Urinary bladder (tissue), 4 donors: ENCODE results near the gene ZNF426. TPM values are rescaled to one million over a fixed set of nuclear protein-coding genes. Genes with fewer than 3 reads are reported as not detected.
"Not testable (repeated sequence)": the region's sequence is repeated elsewhere in the genome, so short reads cannot be mapped to it uniquely, and the experiment has no call there.

Source experiments
- DNase-seq: peaks from one replicate; pipeline ENCODE4 v3.0.0-alpha.2; 2015; ENCODE audit errors: extremely low spot score
- H3K27ac ChIP-seq: one replicate; pipeline ENCODE4 v1.5.1; 2013; ENCODE audit warnings: low read depth, mild to moderate bottlenecking, moderate library complexity
- H3K36me3 ChIP-seq: one replicate; pipeline ENCODE4 v1.6.1; 2013; ENCODE audit warnings: mild to moderate bottlenecking, moderate library complexity; ENCODE audit not compliant: insufficient read depth
- H3K4me1 ChIP-seq: one replicate; pipeline ENCODE4 v1.6.1; 2013; ENCODE audit warnings: mild to moderate bottlenecking, moderate library complexity; ENCODE audit not compliant: insufficient read depth
- H3K4me3 ChIP-seq: one replicate; pipeline ENCODE4 v1.5.1; 2013; ENCODE audit warnings: low read depth, low read length
- WGBS: extraction: QIAGEN DNeasy Blood & Tissue Kit; methylation state at CpG from one replicate; pipeline ENCODE4 v1.1.7; 2013; 5-methylcytosine and 5-hydroxymethylcytosine counted together
- polyA plus RNA-seq: library from polyadenylated mRNA; stranded (reverse); fragments of 200-250 nt; gene quantifications from one replicate; pipeline ENCODE4 v1.2.3, GENCODE V29; 2013
- total RNA-seq: library from RNA; depleted of rRNA; stranded (reverse); fragments of >200 nt; gene quantifications from one replicate; pipeline ENCODE4 v1.2.3, GENCODE V29; 2014
- donor health status: healthy with polysubstance abuse.
- donor health status: healthy.

ZNF426 gene
- total and polyA plus RNA-seq, 2 donors, result 6.9 to 29.8 TPM

DNA sequence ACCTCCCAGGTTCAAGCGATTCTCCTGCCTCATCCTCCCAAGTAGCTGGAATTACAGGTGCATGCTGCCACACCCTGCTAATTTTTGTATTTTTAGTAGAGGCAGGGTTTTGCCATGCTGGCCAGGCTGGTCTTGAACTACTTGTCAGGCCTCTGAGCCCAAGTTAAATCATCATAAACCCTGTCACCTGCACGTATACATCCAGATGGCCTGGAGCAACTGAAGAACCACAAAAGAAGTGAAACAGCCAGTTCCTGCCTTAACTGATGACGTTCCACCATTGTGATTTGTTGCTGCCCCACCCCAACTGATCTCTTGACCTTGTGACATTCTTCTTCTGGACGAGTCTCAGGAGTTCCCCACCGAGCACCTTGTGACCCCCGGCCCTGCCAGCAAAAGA lies 756 bp upstream of the ZNF426 start:
- Histone ChIP-seq H3K27ac (peak overlapping the region; percentile 52), H3K36me3 (peaks cover 11% of the 10 kb centered on the region)
- not testable (repeated sequence) for DNase-seq, H3K4me1 ChIP-seq, H3K4me3 ChIP-seq
- 87% methylated on average over 6 of the region's 6 CpGs for WGBS

DNA sequence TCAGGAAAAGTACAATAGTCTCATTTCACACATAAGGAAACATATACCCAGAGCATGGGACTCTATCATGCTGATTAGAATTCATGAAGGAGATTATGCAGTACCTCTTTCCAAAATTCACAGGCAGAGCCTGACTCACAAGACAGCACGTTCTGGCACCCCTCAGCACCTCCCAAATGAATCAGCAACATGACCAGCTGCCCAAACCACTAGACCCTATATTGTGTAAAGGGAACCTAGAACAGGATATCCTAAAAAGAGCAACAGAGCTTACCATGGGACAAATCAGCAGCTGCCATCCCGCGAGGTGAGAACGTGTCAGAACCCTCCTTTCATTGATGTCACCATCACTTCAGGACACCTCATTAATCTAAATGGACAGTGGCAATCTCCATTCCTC lies 2.5 kb downstream of the ZNF426 start:
- WGBS, result 95% methylated on average over 4 of the region's 4 CpGs
- peaks cover 30% of the 10 kb centered on the region for H3K36me3 ChIP-seq
- no peak overlapping the region for H3K4me3 ChIP-seq

DNA sequence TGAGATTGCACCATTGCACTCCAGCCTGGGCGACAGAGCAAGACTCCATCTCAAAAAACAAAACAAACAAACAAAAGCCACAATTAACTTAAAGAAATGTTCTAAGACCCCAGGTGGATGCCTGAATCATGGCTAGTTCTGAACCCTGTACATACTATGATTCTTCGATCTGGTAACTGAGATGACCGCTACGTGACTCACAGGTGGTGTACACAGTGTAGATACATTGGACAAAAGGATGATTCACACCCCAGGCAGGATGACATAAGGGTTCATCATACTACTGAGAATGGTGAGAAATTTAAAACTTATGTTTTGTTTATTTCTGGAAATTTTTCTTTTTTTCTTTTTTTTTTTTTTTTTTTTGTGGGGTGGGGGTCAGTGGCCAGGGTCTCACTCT lies 6.5 kb downstream of the ZNF426 start:
- H3K4me3 ChIP-seq, result no peak overlapping the region
- H3K27ac ChIP-seq, result no peak overlapping the region
- peaks cover 56% of the 10 kb centered on the region for H3K36me3 ChIP-seq
- DNase-seq, result no peak
- 97% methylated on average over 4 of the region's 4 CpGs for WGBS
- no peaks in the 10 kb centered on the region for H3K4me1 ChIP-seq

More for the DNA sequence above, 2.5 kb downstream of the ZNF426 start:
- DNase-seq, result no peak
- H3K4me1 ChIP-seq, result no peaks in the 10 kb centered on the region
- no peak overlapping the region for H3K27ac ChIP-seq

DNA sequence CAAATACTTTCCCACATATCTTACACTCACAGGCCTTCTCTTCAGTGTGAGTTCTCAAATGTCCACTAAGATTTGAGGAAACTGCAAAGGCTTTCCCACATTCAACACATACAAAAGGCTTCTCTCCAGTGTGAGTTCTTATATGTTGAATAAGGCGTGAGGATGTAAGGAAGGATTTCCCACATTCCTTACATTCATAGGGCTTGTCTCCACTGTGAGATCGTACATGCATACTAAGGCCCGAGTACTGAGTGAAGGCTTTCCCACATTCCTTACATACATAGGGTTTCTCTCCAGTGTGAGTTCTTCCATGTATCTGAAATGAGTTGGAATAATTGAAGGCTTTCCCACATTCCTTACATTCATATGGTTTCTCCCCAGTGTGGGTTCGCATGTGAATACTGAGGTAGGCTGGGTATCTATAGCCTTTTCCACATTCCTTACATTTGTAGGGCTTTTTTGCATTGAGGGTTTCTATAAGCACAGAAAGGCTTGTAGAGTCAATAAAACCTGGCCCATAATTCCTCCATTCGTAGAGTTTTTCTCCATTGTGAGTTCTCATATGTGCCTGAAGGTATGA lies 9.6 kb downstream of the ZNF426 start:
- Histone ChIP-seq H3K4me3 (no peak overlapping the region), H3K27ac (no peak overlapping the region), H3K4me1 (no peaks in the 10 kb centered on the region), H3K36me3 (peaks cover 41% of the 10 kb centered on the region)
- no peak for DNase-seq
- WGBS, result 98% methylated on average over 5 of the region's 5 CpGs

DNA sequence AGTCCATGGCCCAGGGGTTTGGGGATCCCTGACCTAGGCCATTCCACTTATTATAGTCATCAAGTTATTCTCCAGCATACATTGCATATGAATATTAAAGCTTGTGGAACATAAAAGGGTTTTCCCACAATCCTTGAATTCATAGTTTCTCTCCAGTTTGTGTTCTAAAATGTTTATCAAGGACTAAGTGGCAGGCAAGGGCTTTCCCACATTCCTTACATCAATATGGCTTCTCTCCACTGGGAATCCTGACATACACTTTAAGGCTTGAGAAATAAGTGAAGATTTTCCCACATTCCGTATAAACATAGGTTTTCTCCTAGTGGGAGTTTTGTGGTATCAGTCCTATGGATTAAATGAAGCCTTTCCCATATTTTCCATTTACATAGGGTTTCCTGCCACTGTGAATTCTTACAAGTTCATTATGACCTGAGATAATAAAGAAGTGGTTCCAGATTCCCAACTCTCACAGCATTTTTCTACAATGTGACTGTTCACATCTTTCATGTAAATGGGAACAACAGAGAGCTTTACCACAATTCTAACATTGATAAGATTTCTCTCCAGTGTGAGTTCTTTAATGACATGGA lies 14.5 kb downstream of the ZNF426 start:
- no peaks in the 10 kb centered on the region for H3K4me1 ChIP-seq
- no peak for DNase-seq
- 94% methylated on average over 1 of the region's 1 CpG for whole genome bisulfite sequencing
- no peak overlapping the region for H3K4me3 ChIP-seq
- no peak overlapping the region for H3K27ac ChIP-seq
- H3K36me3 ChIP-seq, result peaks cover 12% of the 10 kb centered on the region

DNA sequence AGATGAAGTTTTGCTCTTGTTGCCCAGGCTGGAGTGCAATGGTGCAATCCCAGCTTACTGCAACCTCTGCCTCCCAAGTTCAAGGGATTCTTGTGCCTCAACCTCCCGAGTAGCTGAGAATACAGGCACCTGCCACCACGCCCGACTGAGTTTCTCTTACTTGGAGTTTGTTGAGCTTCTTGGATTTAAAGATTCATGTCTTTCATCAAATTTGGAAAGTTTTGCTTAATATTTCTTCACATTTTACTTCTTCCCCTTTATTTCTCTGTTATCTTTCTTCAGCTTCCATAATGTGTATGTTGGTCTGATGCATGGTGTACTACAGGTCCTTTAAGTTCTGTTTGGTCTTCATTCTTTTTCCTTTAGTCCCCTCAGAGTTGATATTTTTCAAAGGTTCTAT lies 31.2 kb downstream of the ZNF426 start:
- no peaks in the 10 kb centered on the region for H3K36me3 ChIP-seq
- H3K4me1 ChIP-seq, result no peaks in the 10 kb centered on the region
- DNase-seq, result no peak
- H3K27ac ChIP-seq, result no peak overlapping the region
- 85% methylated on average over 3 of the region's 3 CpGs for WGBS
- no peak overlapping the region for H3K4me3 ChIP-seq

DNA sequence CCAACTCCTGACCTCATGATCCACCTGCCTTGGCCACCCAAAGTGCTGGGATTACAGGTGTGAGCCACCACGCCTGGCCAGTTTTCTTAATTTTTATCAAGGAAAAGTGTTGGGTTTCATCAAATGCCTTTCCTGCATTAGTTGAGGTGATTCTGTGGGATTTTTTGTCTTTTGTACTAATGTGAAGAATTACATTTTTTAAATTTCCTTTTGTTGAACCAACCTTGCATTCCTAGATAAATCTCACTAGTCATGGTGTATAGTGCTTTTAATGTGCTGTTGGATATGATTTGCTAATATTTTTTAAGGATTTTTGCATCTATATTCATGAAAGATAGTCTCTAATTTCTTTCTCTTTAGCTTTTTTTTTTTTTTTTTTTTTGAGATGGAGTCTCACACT lies 37.6 kb downstream of the ZNF426 start:
- Histone ChIP-seq H3K27ac (no peak overlapping the region), H3K4me1 (no peaks in the 10 kb centered on the region), H3K36me3 (no peaks in the 10 kb centered on the region), H3K4me3 (no peak overlapping the region)
- DNase-seq, result no peak
- WGBS, result 93% methylated on average over 1 of the region's 1 CpG

DNA sequence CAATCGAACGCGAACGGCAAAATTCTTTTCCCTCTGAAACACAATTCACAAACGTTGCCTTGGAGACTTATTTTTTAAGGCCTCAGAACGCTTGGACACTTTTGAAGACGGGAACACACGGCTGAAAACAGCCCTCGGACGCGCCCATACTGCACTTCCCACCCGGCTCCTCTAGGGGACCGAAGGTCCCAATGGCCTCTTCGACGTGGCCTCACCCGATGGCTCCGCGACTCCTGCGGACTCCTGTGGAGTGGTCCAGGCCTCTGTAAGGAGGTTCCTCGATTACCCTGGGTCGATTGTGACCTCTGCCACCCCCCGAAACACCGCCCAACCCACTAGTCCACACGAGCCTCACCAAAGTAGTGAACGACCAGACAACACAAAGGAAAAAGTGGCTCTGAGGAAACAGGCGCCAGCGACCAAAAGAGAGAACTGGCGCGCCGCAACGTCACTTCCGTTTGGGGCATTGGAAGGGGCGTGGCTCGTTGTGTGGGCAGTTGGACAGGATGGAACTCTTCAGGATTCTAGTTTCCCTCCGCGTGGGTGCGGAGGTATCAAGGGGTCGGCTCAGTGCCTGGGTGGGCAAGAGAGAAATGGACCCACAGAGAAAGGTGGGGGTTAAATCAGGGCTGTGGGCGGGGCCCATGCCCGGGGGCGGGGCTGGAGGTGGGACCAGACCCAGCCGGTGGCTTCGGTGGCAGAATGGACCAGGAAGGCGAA lies 40.1 kb downstream of the ZNF426 start, which contains the start of gene ZNF560:
TSS of gene ZNF560 (minus strand) at position 434 of the 720 bp plus-strand sequence. CDS start 23,303 bp downstream, outside the sequence.
- Histone ChIP-seq H3K4me1 (no peaks in the 10 kb centered on the region), H3K27ac (no peak within 1 kb of the TSS), H3K4me3 (no peak within 1 kb of the TSS), H3K36me3 (no peaks in the 10 kb centered on the region)
- WGBS, result 2% methylated on average over 44 of the region's 44 CpGs
- DNase-seq, result no peak

DNA sequence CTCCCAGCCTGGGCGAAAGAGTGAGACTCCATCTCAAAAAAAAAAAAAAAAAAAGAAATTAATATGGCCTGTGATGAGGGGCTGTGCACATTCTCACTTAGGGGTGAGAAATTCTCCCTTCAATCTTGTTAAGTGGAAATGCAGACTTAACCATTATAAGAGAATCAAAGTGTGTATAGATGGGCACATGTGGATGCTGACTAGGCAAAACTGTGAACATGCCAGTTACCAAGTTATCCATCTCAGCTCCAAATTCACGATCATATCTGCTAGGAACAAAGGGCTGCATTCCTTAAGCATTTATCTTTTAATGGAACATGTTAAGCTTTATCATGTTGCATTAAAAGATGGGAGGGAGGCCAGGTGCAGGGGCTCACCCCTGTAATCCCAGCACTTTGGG lies 44.3 kb downstream of the ZNF426 start:
- no peak overlapping the region for H3K27ac ChIP-seq
- 80% methylated on average over 2 of the region's 2 CpGs for WGBS
- DNase-seq, result no peak
- H3K36me3 ChIP-seq, result no peaks in the 10 kb centered on the region
- H3K4me1 ChIP-seq, result no peaks in the 10 kb centered on the region
- H3K4me3 ChIP-seq, result no peak overlapping the region

DNA sequence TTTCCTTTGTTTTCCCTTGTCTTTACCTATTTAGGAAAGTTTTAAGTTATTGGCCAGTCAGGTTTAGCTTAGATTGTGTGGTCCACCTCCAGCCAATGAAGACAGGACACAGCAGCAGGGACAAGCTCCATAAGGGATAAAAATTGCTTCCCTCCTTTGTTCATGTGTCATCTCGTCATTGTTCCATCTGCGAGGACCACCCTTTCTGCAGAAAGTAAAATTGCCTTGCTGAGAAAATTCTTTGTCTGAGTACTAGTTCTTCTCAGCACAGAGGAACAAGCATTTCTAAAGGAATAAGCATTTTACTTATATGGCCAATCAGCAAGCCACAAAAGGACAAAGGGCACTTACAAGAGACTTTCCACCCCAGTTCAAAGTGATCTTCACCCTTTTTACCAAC lies 51.4 kb downstream of the ZNF426 start:
- 89% methylated on average over 2 of the region's 2 CpGs for WGBS
- H3K4me1 ChIP-seq, result no peaks in the 10 kb centered on the region
- no peaks in the 10 kb centered on the region for H3K36me3 ChIP-seq
- H3K4me3 ChIP-seq, result no peak overlapping the region
- no peak for DNase-seq
- no peak overlapping the region for H3K27ac ChIP-seq

DNA sequence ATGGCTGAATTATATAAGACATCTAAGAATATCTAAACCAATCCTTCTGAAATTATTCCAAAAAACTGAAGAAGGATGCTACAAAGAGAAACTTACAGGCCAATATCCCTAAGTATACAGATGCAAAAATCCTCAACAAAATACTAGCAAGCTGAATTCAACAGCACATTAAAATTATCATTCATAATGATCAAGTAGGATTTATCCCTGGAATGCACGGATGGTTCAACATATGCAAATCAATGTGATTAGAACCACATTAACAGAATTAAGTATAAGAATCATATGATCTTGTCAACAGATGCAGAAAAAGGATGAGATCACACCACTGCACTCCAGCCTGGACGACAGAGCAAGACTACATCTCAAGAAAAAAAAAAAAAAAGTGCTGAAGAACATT lies 53.3 kb downstream of the ZNF426 start:
- no peaks in the 10 kb centered on the region for H3K36me3 ChIP-seq
- 87% methylated on average over 2 of the region's 2 CpGs for WGBS

DNA sequence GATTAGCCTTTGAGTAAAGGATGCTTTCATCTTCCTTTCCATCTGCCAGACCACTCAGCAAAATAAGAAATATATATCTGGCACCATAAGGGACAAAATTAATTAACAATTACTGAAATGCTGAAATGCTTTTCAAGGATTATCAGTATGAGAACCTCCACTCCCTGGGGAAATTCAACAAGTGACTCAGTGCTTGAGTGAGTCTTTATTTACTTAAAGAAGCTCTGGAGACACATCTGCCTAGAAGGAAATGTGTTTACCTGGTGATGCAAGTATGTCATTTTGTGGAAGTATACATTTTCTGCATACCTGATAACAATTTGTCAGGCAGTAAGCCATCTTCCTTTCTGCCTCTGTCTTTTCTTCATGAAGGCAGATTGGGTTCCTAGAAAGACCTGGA lies 63.5 kb downstream of the ZNF426 start:
- Histone ChIP-seq H3K36me3 (no peaks in the 10 kb centered on the region), H3K4me3 (no peak overlapping the region), H3K27ac (no peak overlapping the region), H3K4me1 (no peaks in the 10 kb centered on the region)
- no peak for DNase-seq

More for the DNA sequence above, 53.3 kb downstream of the ZNF426 start:
- Histone ChIP-seq H3K4me1 (no peaks in the 10 kb centered on the region), H3K4me3 (no peak overlapping the region), H3K27ac (no peak overlapping the region)
- DNase-seq, result no peak
